ENCODE measurements around the gene ODC1.

Gene ODC1

GRCh38 chr2:10439185-10439879 is 8.8 kb downstream of the ODC1 start:
- intact Hi-C loops (cut with DNase I), result no loop called here
- DNase-seq, result peak in 1 of 10 donors; percentile 30

- DNase-seq, result peak in 2 of 10 donors; percentile 15 to 57
- intact Hi-C loops (cut with DNase I), result no loop called here
These were observed 9.4 kb downstream of the ODC1 start for GRCh38 chr2:10438688-10439087.

GRCh38 chr2:10437806-10438205 is 10.3 kb downstream of the ODC1 start:
- peak in 1 of 10 donors; percentile 10 for DNase-seq
- intact Hi-C loops (cut with DNase I), result no loop called here

GRCh38 chr2:10436583-10437110 is 11.5 kb downstream of the ODC1 start:
- intact Hi-C loops (cut with DNase I), result no loop called here
- DNase-seq, result peak in 1 of 10 donors; percentile 69

GRCh38 chr2:10435820-10436204 is 12.3 kb downstream of the ODC1 start:
- DNase-seq, result peak in 1 of 10 donors; percentile 67
- intact Hi-C loops (cut with DNase I), result loop anchor here (1.0 to 2.0 kb wide), 2 partner anchors 312 to 363 kb away; no protein-coding TSS in a partner anchor

- intact Hi-C loops (cut with DNase I), result loop anchor here (1.0 to 2.0 kb wide), 2 partner anchors 311 to 362 kb away; no protein-coding TSS in a partner anchor
- peak; percentile 54 to 96 (median 78) for DNase-seq
These were observed 13.0 kb downstream of the ODC1 start for GRCh38 chr2:10434886-10435819.

- intact Hi-C loops (cut with DNase I), result loop anchor here (2.0 kb wide), 1 partner anchor 361 kb away; no protein-coding TSS in a partner anchor
- DNase-seq, result peak in 2 of 10 donors; percentile 46 to 73
These were observed 13.9 kb downstream of the ODC1 start for GRCh38 chr2:10433947-10434885.

- intact Hi-C loops (cut with DNase I), result no loop called here
- DNase-seq, result peak in 1 of 10 donors; percentile 46
These were observed 14.7 kb downstream of the ODC1 start for GRCh38 chr2:10433264-10433946.

GRCh38 chr2:10432311-10433181 is 15.6 kb downstream of the ODC1 start:
- intact Hi-C loops (cut with DNase I), result no loop called here
- peak in 2 of 10 donors; percentile 62 to 76 for DNase-seq

- peak in 2 of 10 donors; percentile 24 to 42 for DNase-seq
- intact Hi-C loops (cut with DNase I), result no loop called here
These were observed 16.3 kb downstream of the ODC1 start for GRCh38 chr2:10431797-10432196.

GRCh38 chr2:10430886-10431622 is 17.1 kb downstream of the ODC1 start:
- no peak for DNase-seq
- intact Hi-C loops (cut with DNase I), result no loop called here

- intact Hi-C loops (cut with DNase I), result no loop called here
- peak in 1 of 10 donors; percentile 50 for DNase-seq
These were observed 19.2 kb downstream of the ODC1 start for GRCh38 chr2:10428924-10429323.

- intact Hi-C loops (cut with DNase I), result no loop called here
- DNase-seq, result peak in 1 of 10 donors; percentile 42
These were observed 19.8 kb downstream of the ODC1 start for GRCh38 chr2:10428355-10428754.

GRCh38 chr2:10427618-10427949 is 20.5 kb downstream of the ODC1 start:
- intact Hi-C loops (cut with DNase I), result no loop called here
- peak in 1 of 10 donors; percentile 28 for DNase-seq

- intact Hi-C loops (cut with DNase I), result no loop called here
- DNase-seq, result peak in 2 of 10 donors; percentile 56 to 67
These were observed 21.2 kb downstream of the ODC1 start for GRCh38 chr2:10426726-10427617.

- DNase-seq, result peak in 2 of 10 donors; percentile 14 to 55
- intact Hi-C loops (cut with DNase I), result no loop called here
These were observed 22.4 kb downstream of the ODC1 start for GRCh38 chr2:10425699-10426098.
